Stimulated activated CD4-positive, alpha-beta T cell treated with anti-CD3 and anti-CD28 coated beads, TNF-alpha, amount 100 ng/mL, for 48 hours (primary cell): ENCODE results near the gene SORCS2.

ENCODE experiments used
- DNase-seq, 3 donors: peaks; one replicate each; pipeline ENCODE4 v3.0.0-alpha.2; 2020; ENCODE audit warnings: low read depth in 3 of 3

Gene SORCS2

GRCh38 chr4:7244331-7244665 lies 52.0 kb downstream of the SORCS2 start:
- no peak for DNase-seq

DNA sequence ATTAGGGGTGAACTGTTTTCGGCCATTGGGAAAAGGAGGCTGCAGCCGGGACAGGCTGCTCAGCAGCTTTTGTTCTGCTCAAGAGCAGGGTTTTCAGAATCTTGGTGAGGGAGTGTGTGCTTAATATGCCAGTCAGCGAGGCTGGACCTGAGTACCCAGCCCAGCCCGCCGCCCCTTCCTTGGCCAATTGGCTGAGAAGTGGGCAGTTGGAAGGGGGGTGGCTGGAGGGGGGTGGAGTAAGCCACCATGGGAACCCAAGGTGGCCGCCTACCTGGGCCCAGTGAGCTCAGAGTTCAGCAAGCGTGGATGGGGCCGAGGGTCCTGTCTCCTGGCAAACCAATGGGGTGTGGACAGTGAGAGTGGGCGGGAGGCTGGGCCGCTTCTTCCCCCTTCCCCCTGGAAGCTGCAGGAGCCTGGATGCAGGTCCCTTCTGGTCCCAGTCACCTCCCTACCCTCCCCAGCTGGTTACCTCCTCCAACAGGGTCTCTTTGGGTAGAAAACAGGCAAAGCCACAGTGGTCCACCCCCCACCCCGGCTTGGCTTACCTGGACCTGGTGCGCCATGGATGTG lies 52.5 kb downstream of the SORCS2 start:
- DNase-seq: no peak

GRCh38 chr4:7247521-7247920 lies 55.2 kb downstream of the SORCS2 start:
- DNase-seq: no peak

DNA sequence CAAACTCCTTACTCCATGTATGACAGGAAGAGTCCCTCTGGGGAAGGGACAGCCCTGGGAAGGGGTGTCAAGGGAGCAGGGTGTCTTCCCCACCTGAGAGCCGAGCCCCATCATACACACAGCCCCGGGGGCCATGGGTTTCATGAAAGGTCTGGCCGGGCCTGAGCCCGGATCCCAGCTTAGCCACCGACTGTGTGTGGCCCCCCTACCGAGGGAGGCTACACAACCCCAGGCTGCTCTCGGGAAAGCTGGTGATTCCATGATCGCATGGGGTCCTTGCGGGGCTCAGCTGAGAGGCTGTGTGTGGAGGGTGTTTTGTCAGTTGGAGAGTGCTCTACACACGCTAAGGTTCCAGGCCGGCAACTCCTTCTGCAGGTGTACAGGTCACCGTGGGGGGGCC lies 55.6 kb downstream of the SORCS2 start:
- DNase-seq: no peak

- no peak for DNase-seq
Observed at GRCh38 chr4:7248857-7249256, 56.5 kb downstream of the SORCS2 start.

- DNase-seq: no peak
Observed at GRCh38 chr4:7251321-7251720, 59.0 kb downstream of the SORCS2 start.

- no peak for DNase-seq
Observed at GRCh38 chr4:7252051-7252450, 59.7 kb downstream of the SORCS2 start.

- no peak for DNase-seq
Observed at GRCh38 chr4:7252510-7253340, 60.4 kb downstream of the SORCS2 start.

DNA sequence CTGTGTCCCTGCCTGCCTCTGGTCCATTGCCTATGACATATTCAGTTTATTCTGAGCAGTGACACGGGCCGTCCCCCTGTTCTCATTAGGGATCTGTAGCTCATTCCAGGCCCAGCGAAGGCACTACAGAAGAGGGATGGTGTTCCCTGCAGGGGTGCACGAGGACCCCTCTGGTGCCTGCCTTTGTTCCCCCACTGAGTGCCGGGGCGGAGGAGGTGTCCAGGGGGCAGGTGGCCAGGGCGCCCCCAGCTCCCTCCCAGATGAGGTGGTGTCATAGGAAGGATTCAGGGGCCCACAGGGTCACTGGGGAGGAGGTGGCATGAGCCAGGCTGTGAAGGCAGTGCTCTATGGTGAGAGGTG lies 61.0 kb downstream of the SORCS2 start:
- no peak for DNase-seq

GRCh38 chr4:7253837-7254236 lies 61.5 kb downstream of the SORCS2 start:
- DNase-seq: no peak

DNA sequence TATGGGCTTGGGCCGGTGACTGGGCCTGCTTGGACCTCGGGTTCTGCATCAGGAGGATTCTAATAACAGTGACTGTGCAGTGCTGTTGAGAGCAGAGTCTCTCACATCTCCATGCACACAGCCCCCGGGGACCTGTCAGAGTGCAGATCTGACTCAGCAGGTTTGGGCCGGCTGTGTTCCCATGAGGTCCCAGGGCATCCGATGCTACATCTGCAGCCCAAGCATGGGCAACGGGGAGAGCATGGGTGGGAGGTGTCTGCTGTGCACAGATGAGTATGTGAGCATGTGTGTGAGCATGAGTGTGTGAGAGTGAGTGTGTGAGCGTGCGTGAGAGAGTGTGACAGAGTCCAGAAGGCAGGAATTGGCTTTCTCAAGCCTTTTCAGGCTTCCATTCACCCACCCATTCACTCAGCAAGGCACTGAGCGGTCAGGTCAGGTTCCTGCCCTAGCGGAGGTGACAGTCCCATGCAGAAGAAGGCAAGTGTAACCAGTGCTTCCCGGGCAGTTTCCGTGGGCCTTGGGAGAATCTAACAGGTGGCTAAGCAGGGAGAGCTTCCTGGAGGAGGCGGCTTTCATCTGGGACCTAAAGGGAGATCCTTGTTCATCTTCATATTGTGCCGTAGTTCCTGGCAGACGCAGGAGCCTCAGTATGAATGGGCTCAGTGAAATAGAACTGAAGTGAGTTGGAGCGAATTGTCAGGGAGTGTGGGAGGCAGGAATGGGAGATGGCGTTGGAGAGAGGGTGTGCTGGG lies 62.6 kb downstream of the SORCS2 start:
- no peak for DNase-seq

DNA sequence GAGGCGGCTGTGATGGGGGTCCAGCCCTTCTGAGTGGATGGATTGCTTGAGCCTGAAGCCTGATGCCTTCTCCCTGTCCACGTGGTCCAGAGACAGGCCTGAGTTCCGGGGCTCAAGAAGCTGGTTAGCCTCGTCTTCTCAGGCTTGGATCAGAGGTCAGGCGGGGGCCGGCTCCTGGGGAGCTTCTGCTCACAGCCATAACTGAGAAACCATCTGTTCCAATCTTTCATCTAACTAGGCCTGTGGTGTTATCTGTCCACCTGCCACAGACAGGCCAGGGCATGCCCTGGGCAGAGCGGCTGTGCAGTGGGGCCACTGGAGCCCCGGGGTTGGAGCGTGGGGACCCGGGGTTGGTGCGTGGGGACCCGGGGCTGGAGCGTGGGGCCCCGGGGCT lies 63.1 kb downstream of the SORCS2 start:
- no peak for DNase-seq

- DNase-seq: no peak
Observed at GRCh38 chr4:7255996-7256395, 63.7 kb downstream of the SORCS2 start.

DNA sequence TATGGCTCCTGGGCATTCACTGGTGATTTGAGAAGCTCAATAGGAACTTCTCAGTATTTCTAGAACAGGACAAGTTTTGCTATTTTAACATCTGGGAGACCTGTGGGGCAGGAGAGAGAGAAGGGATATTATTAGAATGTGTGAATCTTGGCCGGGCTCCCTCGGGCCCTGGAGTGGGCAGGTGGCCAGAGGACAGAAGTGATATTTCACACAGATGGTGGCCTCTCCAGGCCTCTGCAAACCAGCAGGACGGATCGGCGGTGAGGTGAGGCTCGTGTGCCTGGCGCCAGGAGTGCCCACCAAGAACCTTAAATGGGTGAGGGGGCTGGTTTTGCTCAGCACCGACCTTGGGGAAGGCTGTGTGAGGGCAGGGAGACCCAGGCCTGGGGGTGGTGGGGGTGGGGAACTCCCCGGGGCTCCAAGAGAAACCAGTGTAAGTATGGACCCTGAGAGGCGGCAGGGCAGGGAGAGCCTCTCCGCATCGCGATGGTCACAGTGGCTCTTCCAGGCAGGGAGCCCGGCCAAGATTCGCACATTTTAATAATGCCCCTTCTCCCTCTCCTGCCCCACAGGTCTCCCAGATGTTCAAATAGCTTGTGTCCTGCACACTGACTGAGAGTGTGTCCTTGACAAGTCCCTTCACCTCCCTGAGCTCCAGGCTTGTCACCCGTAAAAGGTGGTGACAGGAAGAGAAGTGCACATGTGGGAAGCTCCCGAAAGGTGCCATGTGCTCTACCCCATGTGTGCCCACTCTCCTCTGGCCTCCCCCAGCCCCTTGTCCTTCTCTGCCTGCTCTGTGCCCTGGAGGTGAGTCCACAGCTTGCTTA lies 64.9 kb downstream of the SORCS2 start:
- DNase-seq: no peak

DNA sequence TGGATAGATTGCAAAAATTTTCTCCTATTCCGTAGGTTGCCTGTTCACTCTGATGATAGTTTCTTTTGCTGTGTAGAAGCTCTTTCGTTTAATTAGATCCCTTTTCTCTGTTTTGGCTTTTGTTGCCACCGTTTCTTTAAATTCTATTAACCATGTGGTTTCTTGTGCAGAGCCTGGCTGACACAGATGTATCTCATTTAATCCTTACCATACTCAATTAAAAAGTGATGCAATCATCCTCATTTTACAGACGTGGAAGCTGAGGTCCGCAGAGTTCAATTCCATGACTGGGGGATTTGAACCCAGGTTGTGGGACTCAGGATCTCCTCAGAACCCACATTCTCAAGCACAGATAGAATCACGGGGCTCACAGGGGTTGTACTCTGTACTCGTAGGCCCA lies 66.7 kb downstream of the SORCS2 start:
- DNase-seq: no peak

- DNase-seq: no peak
Observed at GRCh38 chr4:7260569-7260968, 68.2 kb downstream of the SORCS2 start.

DNA sequence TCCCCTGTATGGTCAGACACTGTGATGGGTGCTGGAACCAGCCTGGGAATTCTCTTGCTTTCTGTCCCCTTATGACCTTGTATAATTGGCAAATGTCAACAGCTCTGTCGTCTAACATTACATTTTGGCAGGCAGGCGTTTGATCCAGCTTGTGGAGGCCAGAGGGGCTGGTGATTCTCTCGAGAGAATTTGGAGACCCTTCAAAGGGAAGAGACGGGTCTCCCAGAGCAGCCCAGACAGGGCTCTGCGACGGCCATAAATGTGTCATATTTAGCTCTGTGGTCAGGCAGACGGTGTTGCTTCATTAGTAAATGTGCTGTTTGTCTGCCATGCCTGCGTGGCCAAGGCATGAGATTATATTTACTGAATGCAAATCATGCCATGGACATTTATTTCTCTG lies 68.7 kb downstream of the SORCS2 start:
- no peak for DNase-seq

- DNase-seq: no peak
Observed at GRCh38 chr4:7261536-7261935, 69.2 kb downstream of the SORCS2 start.

- DNase-seq: no peak
Observed at GRCh38 chr4:7262134-7262533, 69.8 kb downstream of the SORCS2 start.

GRCh38 chr4:7263166-7263565 lies 70.8 kb downstream of the SORCS2 start:
- DNase-seq: no peak

GRCh38 chr4:7264694-7265093 lies 72.4 kb downstream of the SORCS2 start:
- no peak for DNase-seq
